IPS DF 6.9 (cell line): ENCODE data around the gene RBM8A.

Experiments
- DNase-seq: peaks from one replicate; pipeline ENCODE4 v3.0.0-alpha.2; 2013; ENCODE audit warnings: low read depth, low spot score
- H3K27ac ChIP-seq: one replicate; pipeline ENCODE4 v1.5.1; 2013; ENCODE audit warnings: low read length, control low read depth
- H3K27me3 ChIP-seq: 2 replicates; pipeline ENCODE4 v1.6.1; 2013; ENCODE audit warnings: mild to moderate bottlenecking, low read length; ENCODE audit not compliant: control insufficient read depth, insufficient read depth
- H3K36me3 ChIP-seq: 2 replicates; pipeline ENCODE4 v1.6.1; 2013; ENCODE audit warnings: low read length; ENCODE audit not compliant: control insufficient read depth, insufficient read depth
- H3K4me1 ChIP-seq: 2 replicates; pipeline ENCODE4 v1.6.1; 2013; ENCODE audit warnings: low read length; ENCODE audit not compliant: control insufficient read depth, insufficient read depth
- H3K4me3 ChIP-seq: 2 replicates; pipeline ENCODE4 v1.5.1; 2013; ENCODE audit warnings: mild to moderate bottlenecking, low read length
- H3K9me3 ChIP-seq: 2 replicates; pipeline ENCODE4 v1.6.1; 2013; ENCODE audit warnings: low read length, inconsistent platforms; ENCODE audit not compliant: control insufficient read depth, insufficient read depth
- WGBS: extraction: QIAGEN DNeasy Blood & Tissue Kit; methylation state at CpG from one replicate; pipeline ENCODE4 v1.1.7; 2013; ENCODE audit warnings: mixed read lengths, missing lambda C conversion rate; ENCODE audit not compliant: insufficient read length, insufficient coverage; 5-methylcytosine and 5-hydroxymethylcytosine counted together

RBM8A gene

GRCh38 chr1:145956361-145956760 lies 29.1 kb upstream of the RBM8A start:
- no peak overlapping the region for H3K27ac ChIP-seq
- no peaks in the 10 kb centered on the region for H3K4me1 ChIP-seq
- no peaks in the 10 kb centered on the region for H3K9me3 ChIP-seq
- no peaks in the 10 kb centered on the region for H3K36me3 ChIP-seq
- DNase-seq, result no peak
- no peak overlapping the region for H3K4me3 ChIP-seq
- H3K27me3 ChIP-seq, result peaks cover 10% of the 10 kb centered on the region; the same call in 1 of the 2 replicates

- no CpG with 5 or more reads among the region's 2 CpGs for WGBS
- DNase-seq, result no peak
- H3K4me1 ChIP-seq, result peaks cover 2% of the 10 kb centered on the region; the same call in 1 of the 2 replicates
- H3K4me3 ChIP-seq, result no peak overlapping the region
- no peaks in the 10 kb centered on the region for H3K9me3 ChIP-seq
- no peaks in the 10 kb centered on the region for H3K36me3 ChIP-seq
- peaks cover 10% of the 10 kb centered on the region; the same call in 1 of the 2 replicates for H3K27me3 ChIP-seq
- no peak overlapping the region for H3K27ac ChIP-seq
Observed at GRCh38 chr1:145955436-145955835, 28.2 kb upstream of the RBM8A start.

GRCh38 chr1:145953861-145954260 lies 26.6 kb upstream of the RBM8A start:
- WGBS, result no CpG with 5 or more reads among the region's 6 CpGs
- peaks cover 2% of the 10 kb centered on the region; the same call in 1 of the 2 replicates for H3K4me1 ChIP-seq
- H3K27ac ChIP-seq, result no peak overlapping the region
- H3K9me3 ChIP-seq, result no peaks in the 10 kb centered on the region
- peaks cover 2% of the 10 kb centered on the region; the same call in 1 of the 2 replicates for H3K27me3 ChIP-seq
- H3K36me3 ChIP-seq, result no peaks in the 10 kb centered on the region
- DNase-seq, result no peak
- H3K4me3 ChIP-seq, result no peak overlapping the region

- WGBS, result no CpG with 5 or more reads among the region's 3 CpGs
- DNase-seq, result no peak
- H3K27ac ChIP-seq, result no peak overlapping the region
- H3K9me3 ChIP-seq, result no peaks in the 10 kb centered on the region
- peaks cover 2% of the 10 kb centered on the region; the same call in 1 of the 2 replicates for H3K27me3 ChIP-seq
- peaks cover 2% of the 10 kb centered on the region; the same call in 1 of the 2 replicates for H3K4me1 ChIP-seq
- no peak overlapping the region for H3K4me3 ChIP-seq
- H3K36me3 ChIP-seq, result no peaks in the 10 kb centered on the region
Observed at GRCh38 chr1:145952903-145953302, 25.6 kb upstream of the RBM8A start.

GRCh38 chr1:145951526-145951925 lies 24.2 kb upstream of the RBM8A start:
- Histone ChIP-seq H3K4me3 (no peak overlapping the region), H3K27ac (no peak overlapping the region), H3K9me3 (no peaks in the 10 kb centered on the region), H3K4me1 (peaks cover 2% of the 10 kb centered on the region; the same call in 1 of the 2 replicates), H3K36me3 (no peaks in the 10 kb centered on the region), H3K27me3 (peaks cover 2% of the 10 kb centered on the region; the same call in 1 of the 2 replicates)
- no CpG with 5 or more reads among the region's 1 CpG for WGBS
- DNase-seq, result no peak

GRCh38 chr1:145949219-145949618 lies 21.9 kb upstream of the RBM8A start:
- Histone ChIP-seq H3K9me3 (no peaks in the 10 kb centered on the region), H3K27me3 (no peaks in the 10 kb centered on the region), H3K4me3 (no peak overlapping the region), H3K27ac (no peak overlapping the region), H3K4me1 (peaks cover 2% of the 10 kb centered on the region; the same call in 1 of the 2 replicates), H3K36me3 (no peaks in the 10 kb centered on the region)
- WGBS, result no CpG with 5 or more reads among the region's 4 CpGs
- no peak for DNase-seq

- Histone ChIP-seq H3K9me3 (no peaks in the 10 kb centered on the region), H3K27ac (no peak overlapping the region), H3K36me3 (no peaks in the 10 kb centered on the region), H3K4me3 (no peak overlapping the region), H3K4me1 (peaks cover 2% of the 10 kb centered on the region; the same call in 1 of the 2 replicates), H3K27me3 (no peaks in the 10 kb centered on the region)
- DNase-seq, result no peak
- WGBS, result no CpG with 5 or more reads among the region's 4 CpGs
Observed at GRCh38 chr1:145947551-145947950, 20.3 kb upstream of the RBM8A start.

GRCh38 chr1:145946477-145946986 lies 19.2 kb upstream of the RBM8A start:
- Histone ChIP-seq H3K4me3 (no peak overlapping the region), H3K9me3 (no peaks in the 10 kb centered on the region), H3K27me3 (no peaks in the 10 kb centered on the region), H3K36me3 (no peaks in the 10 kb centered on the region), H3K4me1 (peaks cover 2% of the 10 kb centered on the region; the same call in 1 of the 2 replicates), H3K27ac (no peak overlapping the region)
- WGBS, result no CpG with 5 or more reads among the region's 4 CpGs
- DNase-seq, result no peak

- Histone ChIP-seq H3K36me3 (no peaks in the 10 kb centered on the region), H3K27me3 (no peaks in the 10 kb centered on the region), H3K4me3 (no peak overlapping the region), H3K27ac (no peak overlapping the region), H3K9me3 (no peaks in the 10 kb centered on the region), H3K4me1 (no peaks in the 10 kb centered on the region; the same call in 1 of the 2 replicates)
- no peak for DNase-seq
- WGBS, result no CpG with 5 or more reads among the region's 3 CpGs
Observed at GRCh38 chr1:145944532-145944931, 17.2 kb upstream of the RBM8A start.

GRCh38 chr1:145942871-145943270 lies 15.6 kb upstream of the RBM8A start:
- Histone ChIP-seq H3K27ac (no peak overlapping the region), H3K9me3 (no peaks in the 10 kb centered on the region), H3K4me1 (no peaks in the 10 kb centered on the region; the same call in 1 of the 2 replicates), H3K4me3 (no peak overlapping the region), H3K36me3 (no peaks in the 10 kb centered on the region), H3K27me3 (no peaks in the 10 kb centered on the region)
- no peak for DNase-seq
- WGBS, result no CpG with 5 or more reads among the region's 6 CpGs

GRCh38 chr1:145942405-145942804 lies 15.1 kb upstream of the RBM8A start:
- Histone ChIP-seq H3K9me3 (no peaks in the 10 kb centered on the region), H3K4me3 (no peak overlapping the region), H3K27ac (no peak overlapping the region), H3K4me1 (no peaks in the 10 kb centered on the region; the same call in 1 of the 2 replicates), H3K36me3 (no peaks in the 10 kb centered on the region), H3K27me3 (no peaks in the 10 kb centered on the region)
- WGBS, result no CpG with 5 or more reads among the region's 4 CpGs
- no peak for DNase-seq
